Fibroblast of villous mesenchyme (primary cell): ENCODE data around the gene CDK2AP2. TPM values are rescaled to one million over a fixed set of nuclear protein-coding genes. Genes with fewer than 3 reads are reported as not detected.

Source experiments
- DNase-seq: peaks from one replicate; pipeline ENCODE4 v3.0.0-alpha.2; 2010; ENCODE audit warnings: low read depth
- H3K4me3 ChIP-seq: 2 replicates; pipeline ENCODE4 v1.5.1; 2011; ENCODE audit warnings: low read depth, mild to moderate bottlenecking, low read length
- CTCF ChIP-seq: IDR thresholded peaks from 2 replicates; pipeline ENCODE4 v1.5.1; 2012; ENCODE audit warnings: low read depth, mild to moderate bottlenecking, low read length; ENCODE audit not compliant: insufficient read depth
- total RNA-seq: library from RNA; depleted of rRNA; stranded (reverse); fragments of >200 nt; gene quantifications from 2 replicates; pipeline ENCODE4 v1.2.3, GENCODE V29; 2012

CDK2AP2 gene
- total RNA-seq, 1 donor = 16.8 TPM

- no peak for DNase-seq
- no peak overlapping the region for H3K4me3 ChIP-seq
- TF ChIP-seq CTCF = no peak
These were observed 15.0 kb downstream of the CDK2AP2 start for GRCh38 chr11:67492801-67493547.

DNA sequence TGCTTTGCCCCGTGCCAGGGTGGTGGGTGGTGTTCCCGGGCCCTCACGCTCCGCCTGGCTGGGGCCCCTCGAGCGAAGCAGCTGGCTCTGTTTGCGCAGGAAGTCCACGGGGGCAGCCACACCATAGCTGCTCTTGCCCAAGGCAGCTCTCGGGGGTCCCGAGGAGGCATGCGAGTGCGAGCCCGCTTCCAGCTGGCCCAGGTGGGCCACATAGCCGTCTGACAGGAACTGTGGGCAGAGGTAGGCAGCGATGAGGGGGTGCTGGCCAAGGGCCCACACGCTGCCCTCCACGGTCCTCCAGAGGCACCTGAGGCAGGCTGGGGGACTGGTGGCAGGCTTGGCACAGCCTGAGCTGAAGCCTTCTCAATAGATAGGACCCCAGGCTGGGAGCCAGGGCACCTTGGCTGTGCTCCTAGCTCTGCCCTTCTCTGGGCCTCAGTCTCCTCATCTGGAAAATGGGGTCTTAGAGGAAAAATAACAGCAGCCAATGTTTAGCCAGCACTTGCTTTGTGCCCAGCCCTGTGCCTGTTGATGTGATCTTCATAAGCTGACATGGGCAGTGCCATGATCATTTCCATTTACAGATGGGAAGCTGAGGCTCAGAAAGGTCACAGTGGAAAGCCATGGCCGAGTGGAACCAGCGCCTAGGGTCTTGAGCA lies 15.8 kb downstream of the CDK2AP2 start:
- H3K4me3 ChIP-seq = no peak overlapping the region
- DNase-seq = no peak
- no peak for TF ChIP-seq CTCF

DNA sequence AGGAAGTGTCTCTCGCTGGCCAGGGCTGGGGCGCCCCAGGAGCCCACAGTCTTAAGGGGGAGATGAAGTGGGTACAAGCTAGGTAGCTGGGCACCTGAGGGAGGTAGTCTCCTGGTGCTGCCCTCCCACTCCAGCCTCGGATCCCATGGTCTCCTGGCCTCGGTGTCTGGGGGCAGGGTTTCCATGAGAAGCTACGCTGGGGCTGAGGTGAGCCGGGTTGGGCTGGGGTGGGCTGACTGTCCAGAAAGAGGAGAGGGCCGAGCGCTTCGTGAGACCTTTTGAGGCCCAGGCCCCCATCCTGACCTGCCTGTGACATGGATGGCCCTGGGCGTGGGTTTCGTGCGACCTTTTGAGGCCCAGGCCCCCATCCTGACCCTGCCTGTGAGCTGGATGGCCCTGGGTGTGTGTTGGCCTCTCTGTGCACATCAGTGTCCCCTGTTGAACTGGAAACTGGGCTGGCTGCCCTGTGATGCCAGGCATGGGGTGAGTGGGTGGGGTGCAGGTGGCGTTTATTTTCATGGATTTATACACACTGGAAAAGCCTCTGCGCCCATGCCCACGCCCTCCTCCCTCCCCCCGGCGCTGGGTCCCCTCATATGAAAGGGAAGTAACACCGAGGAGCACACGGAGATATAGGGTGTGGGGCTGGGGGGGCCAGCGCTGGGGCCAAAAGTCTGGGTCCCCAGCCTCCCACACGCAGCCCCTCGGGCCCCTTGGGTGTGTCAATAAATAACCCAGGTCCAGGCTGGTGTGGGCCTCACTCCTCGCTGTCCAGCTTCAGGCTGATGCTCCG lies 16.5 kb downstream of the CDK2AP2 start:
- no peak for DNase-seq
- no peak for TF ChIP-seq CTCF
- H3K4me3 ChIP-seq = no peak overlapping the region

DNA sequence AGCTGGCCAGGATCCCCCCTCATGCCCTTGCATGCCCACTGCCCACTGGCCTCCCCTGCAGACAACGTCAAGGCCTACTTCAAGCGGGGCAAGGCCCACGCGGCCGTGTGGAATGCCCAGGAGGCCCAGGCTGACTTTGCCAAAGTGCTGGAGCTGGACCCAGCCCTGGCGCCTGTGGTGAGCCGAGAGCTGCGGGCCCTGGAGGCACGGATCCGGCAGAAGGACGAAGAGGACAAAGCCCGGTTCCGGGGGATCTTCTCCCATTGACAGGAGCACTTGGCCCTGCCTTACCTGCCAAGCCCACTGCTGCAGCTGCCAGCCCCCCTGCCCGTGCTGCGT lies 17.3 kb downstream of the CDK2AP2 start:
- DNase-seq = no peak
- no peak for TF ChIP-seq CTCF
- no peak overlapping the region for H3K4me3 ChIP-seq

DNA sequence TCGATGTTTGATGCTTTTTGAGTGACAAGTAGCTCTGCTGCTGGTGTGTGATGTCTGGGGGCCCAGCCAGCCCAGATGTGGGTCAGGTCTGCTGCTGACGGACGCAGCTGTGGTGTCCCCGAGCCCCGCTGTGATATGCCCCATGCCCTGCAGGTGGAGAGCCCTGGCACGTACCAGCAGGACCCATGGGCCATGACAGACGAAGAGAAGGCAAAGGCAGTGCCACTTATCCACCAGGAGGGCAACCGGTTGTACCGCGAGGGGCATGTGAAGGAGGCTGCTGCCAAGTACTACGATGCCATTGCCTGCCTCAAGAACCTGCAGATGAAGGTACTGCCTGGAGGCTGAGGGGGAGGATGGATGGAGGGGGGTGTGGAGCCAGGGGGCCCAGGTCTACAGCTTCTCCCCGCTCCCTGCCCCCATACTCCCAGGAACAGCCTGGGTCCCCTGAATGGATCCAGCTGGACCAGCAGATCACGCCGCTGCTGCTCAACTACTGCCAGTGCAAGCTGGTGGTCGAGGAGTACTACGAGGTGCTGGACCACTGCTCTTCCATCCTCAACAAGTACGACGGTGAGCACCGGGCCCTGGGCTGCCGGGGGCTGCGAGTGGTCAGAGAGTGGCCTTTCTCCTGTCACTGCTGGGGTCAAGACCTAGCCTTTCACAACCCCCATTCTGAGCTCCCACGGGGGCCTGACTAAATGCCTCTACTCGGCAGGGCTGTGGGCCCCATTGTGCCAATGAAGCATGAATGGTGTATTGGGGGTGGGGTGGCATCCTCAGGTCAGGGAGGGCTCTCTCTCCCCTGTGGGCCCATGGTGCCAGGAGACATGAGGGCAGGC lies 17.9 kb downstream of the CDK2AP2 start:
- DNase-seq = no peak
- no peak overlapping the region for H3K4me3 ChIP-seq
- TF ChIP-seq CTCF = no peak

DNA sequence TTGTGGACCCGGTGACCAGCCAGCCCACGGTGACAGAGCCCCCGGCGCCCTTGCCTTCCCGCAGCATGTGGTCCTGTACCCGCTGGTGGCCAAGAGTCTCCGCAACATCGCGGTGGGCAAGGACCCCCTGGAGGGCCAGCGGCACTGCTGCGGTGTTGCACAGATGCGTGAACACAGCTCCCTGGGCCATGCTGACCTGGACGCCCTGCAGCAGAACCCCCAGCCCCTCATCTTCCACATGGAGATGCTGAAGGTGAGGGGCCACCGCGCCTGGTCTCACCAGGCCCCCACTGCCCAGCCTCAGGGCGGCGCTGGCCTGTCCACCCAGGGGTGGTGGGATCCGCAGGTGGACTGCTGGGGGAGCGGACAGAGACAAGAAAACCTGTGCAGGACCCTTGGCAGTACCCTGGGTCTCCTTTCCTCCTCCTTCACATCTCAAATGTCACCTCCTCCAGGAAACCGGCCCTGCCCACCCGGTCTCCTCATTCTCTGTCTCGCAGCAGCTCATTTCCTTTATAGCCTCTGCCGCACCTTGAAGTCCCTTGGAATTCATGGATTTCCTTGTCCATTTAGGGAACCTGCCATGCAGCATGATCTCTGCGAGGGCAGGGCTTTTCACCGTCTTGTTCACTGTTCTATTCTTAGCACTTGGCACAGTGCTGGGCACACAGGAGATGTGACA lies 18.6 kb downstream of the CDK2AP2 start:
- TF ChIP-seq CTCF = no peak

More for the DNA sequence above, 18.6 kb downstream of the CDK2AP2 start:
- DNase-seq = no peak
- H3K4me3 ChIP-seq = no peak overlapping the region
